Measurements from ENCODE around the gene GID8. TPM values are rescaled to one million over a fixed set of nuclear protein-coding genes. Genes with fewer than 3 reads are reported as not detected.

Gene GID8
- total and polyA plus RNA-seq, 2 of the 13 experiments (the other 11 are each of a cell fraction or from before 2014, with no cell fraction given) = 39.6 to 59.8 TPM

DNA sequence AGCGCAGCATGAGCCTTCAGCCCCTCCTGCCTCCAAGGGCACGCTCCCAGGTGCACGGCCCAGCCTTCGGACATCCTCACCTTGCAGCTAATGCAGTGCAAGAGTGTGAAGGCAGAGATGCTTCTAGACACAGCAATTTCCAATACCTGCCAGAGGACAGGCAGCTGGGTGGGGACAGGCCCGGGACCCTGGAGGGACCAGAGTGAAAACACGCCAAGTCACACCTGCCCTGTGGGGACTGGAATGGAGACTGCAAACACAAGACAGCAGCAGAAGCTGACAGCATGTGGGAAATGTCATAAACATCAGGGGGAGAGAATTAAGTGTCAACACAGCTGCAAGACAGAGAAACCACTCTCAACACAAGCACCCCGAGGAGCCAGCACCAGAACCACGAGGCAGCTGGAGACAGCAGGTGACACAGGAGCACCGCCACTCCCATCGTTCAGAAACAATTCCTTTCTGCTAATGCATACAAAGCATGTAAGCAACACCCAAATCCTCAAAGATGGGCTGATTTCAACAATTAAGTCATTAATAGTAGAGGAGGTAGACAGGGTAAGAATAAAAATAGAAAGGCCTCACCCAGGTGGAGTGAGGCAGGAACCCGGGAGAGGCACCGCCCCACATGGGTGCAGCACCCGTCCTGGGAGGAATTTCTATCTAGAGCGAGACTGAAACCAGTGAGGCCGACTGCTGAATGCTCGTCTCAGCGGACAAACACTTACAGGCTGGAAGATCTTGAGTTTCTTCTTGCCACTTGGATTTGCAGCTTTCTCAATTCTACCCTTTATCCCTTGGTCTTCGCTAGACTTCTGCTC, 28.8 kb upstream of the GID8 start:
- Histone ChIP-seq H3K36me3 (replicated peaks in 1 of 2; ENCODE audit: control insufficient read depth in 1 of 2, insufficient read depth in 2 of 2, low read length in 2 of 2) (peaks cover 77 to 94% of the 10 kb centered on the region in 2 experiments), H3K4me2 (ENCODE audit: low read depth, low read length) (no peak overlapping the region), H3K27me3 (ENCODE audit: control insufficient read depth in 1 of 2, insufficient read depth in 2 of 2, low read length in 2 of 2) (no peaks in the 10 kb centered on the region), H3K9me3 (ENCODE audit: low read length) (no peaks in the 10 kb centered on the region), H3K9ac (ENCODE audit: insufficient read depth, low read depth, low read length) (no peak overlapping the region), H3K27ac (ENCODE audit: extremely low read length, insufficient read depth, low read length) (no peak overlapping the region), H3K79me2 (ENCODE audit: insufficient read depth, low read length) (peaks cover 72% of the 10 kb centered on the region), H3K4me3 (replicated peaks in 1 of 3; ENCODE audit: insufficient read depth in 1 of 3, low read depth in 2 of 3, low read length in 3 of 3) (no peak overlapping the region), H2AFZ (ENCODE audit: low read length) (no peak overlapping the region), H4K20me1 (ENCODE audit: insufficient read depth, low read length) (peaks cover 61% of the 10 kb centered on the region), H3K4me1 (ENCODE audit: insufficient read depth, low read length) (peaks cover 16% of the 10 kb centered on the region)
- intact Hi-C loops (cut with micrococcal nuclease; ENCODE audit: unreplicated experiment) (no loop called here), in situ Hi-C loops (cut with HindIII; ENCODE audit: extremely low pct_ligation_motif_present, low pct_unique_long_range_greater_than_20kb) (no loop called here)
- POLR2A ChIA-PET = interaction anchor here (1.4 kb wide), 1 partner anchor 7 kb away, joined by 7 read pairs; no protein-coding TSS in a partner anchor
- DNase-seq (ENCODE audit: low spot score) = no peak
- FAIRE-seq = no peak
- CTCF ChIA-PET (ENCODE audit: low intra/inter-chr PET ratio, low total read pairs) = no interaction called here
- 95% methylated on average over 18 of the region's 18 CpGs for WGBS (ENCODE audit: low lambda C conversion rate)
- no peak for ATAC-seq
- BruUV-seq (replicated peaks) = no TSS peak
- TF ChIP-seq SIN3B (IDR thresholded peaks at IDR 0.05; ENCODE audit: low read length) (no peak), ZFP36L1 (CRISPR knock-in tag; IDR thresholded peaks at IDR 0.05) (0 out of 2 replicates have a peak, but pooled peaks have one; percentile 24), GTF3A (CRISPR knock-in tag; conservative IDR thresholded peaks at IDR 0.05) (no peak), NFE2L2 (IDR thresholded peaks at IDR 0.05; ENCODE audit: low read length) (peak; percentile 22; the same call in 1 of the 2 replicates), HMG20A (CRISPR knock-in tag; IDR thresholded peaks at IDR 0.05; ENCODE audit: borderline replicate concordance) (no peak)
- TF ChIP-seq, protein P1, sequence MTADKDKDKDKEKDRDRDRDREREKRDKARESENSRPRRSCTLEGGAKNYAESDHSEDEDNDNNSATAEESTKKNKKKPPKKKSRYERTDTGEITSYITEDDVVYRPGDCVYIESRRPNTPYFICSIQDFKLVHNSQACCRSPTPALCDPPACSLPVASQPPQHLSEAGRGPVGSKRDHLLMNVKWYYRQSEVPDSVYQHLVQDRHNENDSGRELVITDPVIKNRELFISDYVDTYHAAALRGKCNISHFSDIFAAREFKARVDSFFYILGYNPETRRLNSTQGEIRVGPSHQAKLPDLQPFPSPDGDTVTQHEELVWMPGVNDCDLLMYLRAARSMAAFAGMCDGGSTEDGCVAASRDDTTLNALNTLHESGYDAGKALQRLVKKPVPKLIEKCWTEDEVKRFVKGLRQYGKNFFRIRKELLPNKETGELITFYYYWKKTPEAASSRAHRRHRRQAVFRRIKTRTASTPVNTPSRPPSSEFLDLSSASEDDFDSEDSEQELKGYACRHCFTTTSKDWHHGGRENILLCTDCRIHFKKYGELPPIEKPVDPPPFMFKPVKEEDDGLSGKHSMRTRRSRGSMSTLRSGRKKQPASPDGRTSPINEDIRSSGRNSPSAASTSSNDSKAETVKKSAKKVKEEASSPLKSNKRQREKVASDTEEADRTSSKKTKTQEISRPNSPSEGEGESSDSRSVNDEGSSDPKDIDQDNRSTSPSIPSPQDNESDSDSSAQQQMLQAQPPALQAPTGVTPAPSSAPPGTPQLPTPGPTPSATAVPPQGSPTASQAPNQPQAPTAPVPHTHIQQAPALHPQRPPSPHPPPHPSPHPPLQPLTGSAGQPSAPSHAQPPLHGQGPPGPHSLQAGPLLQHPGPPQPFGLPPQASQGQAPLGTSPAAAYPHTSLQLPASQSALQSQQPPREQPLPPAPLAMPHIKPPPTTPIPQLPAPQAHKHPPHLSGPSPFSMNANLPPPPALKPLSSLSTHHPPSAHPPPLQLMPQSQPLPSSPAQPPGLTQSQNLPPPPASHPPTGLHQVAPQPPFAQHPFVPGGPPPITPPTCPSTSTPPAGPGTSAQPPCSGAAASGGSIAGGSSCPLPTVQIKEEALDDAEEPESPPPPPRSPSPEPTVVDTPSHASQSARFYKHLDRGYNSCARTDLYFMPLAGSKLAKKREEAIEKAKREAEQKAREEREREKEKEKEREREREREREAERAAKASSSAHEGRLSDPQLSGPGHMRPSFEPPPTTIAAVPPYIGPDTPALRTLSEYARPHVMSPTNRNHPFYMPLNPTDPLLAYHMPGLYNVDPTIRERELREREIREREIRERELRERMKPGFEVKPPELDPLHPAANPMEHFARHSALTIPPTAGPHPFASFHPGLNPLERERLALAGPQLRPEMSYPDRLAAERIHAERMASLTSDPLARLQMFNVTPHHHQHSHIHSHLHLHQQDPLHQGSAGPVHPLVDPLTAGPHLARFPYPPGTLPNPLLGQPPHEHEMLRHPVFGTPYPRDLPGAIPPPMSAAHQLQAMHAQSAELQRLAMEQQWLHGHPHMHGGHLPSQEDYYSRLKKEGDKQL (CRISPR knock-in tag; IDR thresholded peaks at IDR 0.05; ENCODE audit: low read depth) = no peak
- TF ChIP-seq, protein P2, sequence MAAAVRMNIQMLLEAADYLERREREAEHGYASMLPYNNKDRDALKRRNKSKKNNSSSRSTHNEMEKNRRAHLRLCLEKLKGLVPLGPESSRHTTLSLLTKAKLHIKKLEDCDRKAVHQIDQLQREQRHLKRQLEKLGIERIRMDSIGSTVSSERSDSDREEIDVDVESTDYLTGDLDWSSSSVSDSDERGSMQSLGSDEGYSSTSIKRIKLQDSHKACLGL (CRISPR knock-in tag; IDR thresholded peaks at IDR 0.05) = 0 out of 2 replicates have a peak, but pooled peaks have one; percentile 40
- TF ChIP-seq, protein P3, sequence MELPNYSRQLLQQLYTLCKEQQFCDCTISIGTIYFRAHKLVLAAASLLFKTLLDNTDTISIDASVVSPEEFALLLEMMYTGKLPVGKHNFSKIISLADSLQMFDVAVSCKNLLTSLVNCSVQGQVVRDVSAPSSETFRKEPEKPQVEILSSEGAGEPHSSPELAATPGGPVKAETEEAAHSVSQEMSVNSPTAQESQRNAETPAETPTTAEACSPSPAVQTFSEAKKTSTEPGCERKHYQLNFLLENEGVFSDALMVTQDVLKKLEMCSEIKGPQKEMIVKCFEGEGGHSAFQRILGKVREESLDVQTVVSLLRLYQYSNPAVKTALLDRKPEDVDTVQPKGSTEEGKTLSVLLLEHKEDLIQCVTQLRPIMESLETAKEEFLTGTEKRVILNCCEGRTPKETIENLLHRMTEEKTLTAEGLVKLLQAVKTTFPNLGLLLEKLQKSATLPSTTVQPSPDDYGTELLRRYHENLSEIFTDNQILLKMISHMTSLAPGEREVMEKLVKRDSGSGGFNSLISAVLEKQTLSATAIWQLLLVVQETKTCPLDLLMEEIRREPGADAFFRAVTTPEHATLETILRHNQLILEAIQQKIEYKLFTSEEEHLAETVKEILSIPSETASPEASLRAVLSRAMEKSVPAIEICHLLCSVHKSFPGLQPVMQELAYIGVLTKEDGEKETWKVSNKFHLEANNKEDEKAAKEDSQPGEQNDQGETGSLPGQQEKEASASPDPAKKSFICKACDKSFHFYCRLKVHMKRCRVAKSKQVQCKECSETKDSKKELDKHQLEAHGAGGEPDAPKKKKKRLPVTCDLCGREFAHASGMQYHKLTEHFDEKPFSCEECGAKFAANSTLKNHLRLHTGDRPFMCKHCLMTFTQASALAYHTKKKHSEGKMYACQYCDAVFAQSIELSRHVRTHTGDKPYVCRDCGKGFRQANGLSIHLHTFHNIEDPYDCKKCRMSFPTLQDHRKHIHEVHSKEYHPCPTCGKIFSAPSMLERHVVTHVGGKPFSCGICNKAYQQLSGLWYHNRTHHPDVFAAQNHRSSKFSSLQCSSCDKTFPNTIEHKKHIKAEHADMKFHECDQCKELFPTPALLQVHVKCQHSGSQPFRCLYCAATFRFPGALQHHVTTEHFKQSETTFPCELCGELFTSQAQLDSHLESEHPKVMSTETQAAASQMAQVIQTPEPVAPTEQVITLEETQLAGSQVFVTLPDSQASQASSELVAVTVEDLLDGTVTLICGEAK (IDR thresholded peaks at IDR 0.05) = no peak
- TF ChIP-seq, protein P3 (CRISPR knock-in tag; IDR thresholded peaks at IDR 0.05) = no peak
